Coronary artery (tissue), 2 donors: Measurements from ENCODE around the gene DNAI2.

ENCODE experiments used
- DNase-seq: peaks from one replicate; pipeline ENCODE4 v3.0.0-alpha.2; 2017; ENCODE audit warnings: low spot score
- H3K27ac ChIP-seq, 2 donors: fragments of 200-600 bp; sonication (generic); one replicate each; pipeline ENCODE4 v1.5.1; 2016 to 2019
- H3K4me3 ChIP-seq: fragments of 200-600 bp; sonication (generic); 2 replicates; pipeline ENCODE4 v1.5.1; 2016; ENCODE audit warnings: mild to moderate bottlenecking, moderate library complexity
- CTCF ChIP-seq: fragments of 200-600 bp; sonication (generic); IDR thresholded peaks from one replicate; pipeline ENCODE4 v1.5.1; 2019; ENCODE audit warnings: antibody characterized with exemption

DNAI2 gene

GRCh38 chr17:74359916-74360315 lies 85.9 kb downstream of the DNAI2 start:
- no peak overlapping the region for H3K4me3 ChIP-seq
- no peak for DNase-seq
- H3K27ac ChIP-seq, result no peak overlapping the region
- TF ChIP-seq CTCF, result no peak

- Histone ChIP-seq H3K27ac (no peak overlapping the region), H3K4me3 (no peak overlapping the region)
- no peak for TF ChIP-seq CTCF
- DNase-seq, result no peak
Measured at GRCh38 chr17:74360899-74361229, 86.8 kb downstream of the DNAI2 start.

GRCh38 chr17:74361230-74362068 lies 87.4 kb downstream of the DNAI2 start, which contains the start of gene BTBD17:
Gene BTBD17, minus strand, starts transcription at chr17:74361868. Its CDS starts 49 bp downstream, at chr17:74361819.
- DNase-seq, result no peak
- Histone ChIP-seq H3K4me3 (no peak within 1 kb of the TSS), H3K27ac (no peak within 1 kb of the TSS)
- TF ChIP-seq CTCF, result no peak

- Histone ChIP-seq H3K27ac (no peak overlapping the region), H3K4me3 (no peak overlapping the region)
- no peak for DNase-seq
- no peak for TF ChIP-seq CTCF
Measured at GRCh38 chr17:74362069-74362405, 88.0 kb downstream of the DNAI2 start.

GRCh38 chr17:74362810-74363498 lies 88.9 kb downstream of the DNAI2 start:
- no peak for DNase-seq
- Histone ChIP-seq H3K27ac (no peak overlapping the region), H3K4me3 (no peak overlapping the region)
- TF ChIP-seq CTCF, result no peak
